Smooth muscle cell (in vitro differentiated cells): ENCODE results near the gene USP32. TPM values are rescaled to one million over a fixed set of nuclear protein-coding genes. Genes with fewer than 3 reads are reported as not detected.

Experiments used
- DNase-seq: peaks from one replicate; lab custom pipeline; 2025; ENCODE audit not compliant: unreplicated experiment; lab: John Stamatoyannopoulos, UW
- H2AFZ ChIP-seq: fragments of 200-600 bp; sonication (generic); 2 replicates; pipeline ENCODE4 v1.6.0; 2016; ENCODE audit warnings: antibody characterized with exemption, low read depth, mild to moderate bottlenecking
- H3F3A ChIP-seq: fragments of 200-600 bp; sonication (generic); 2 replicates; pipeline ENCODE4 v1.6.0; 2017; ENCODE audit warnings: antibody characterized with exemption, low read depth
- H3K27ac ChIP-seq: fragments of 200-600 bp; sonication (generic); 2 replicates; pipeline ENCODE4 v1.5.1; 2016; ENCODE audit warnings: low read depth, mild to moderate bottlenecking
- H3K27me3 ChIP-seq: fragments of 200-600 bp; sonication (generic); 2 replicates; pipeline ENCODE4 v1.6.1; 2016; ENCODE audit warnings: low read depth, mild to moderate bottlenecking
- H3K36me3 ChIP-seq: fragments of 200-600 bp; sonication (generic); 2 replicates; pipeline ENCODE4 v1.5.1; 2016; ENCODE audit warnings: low read depth
- H3K4me1 ChIP-seq: fragments of 200-600 bp; sonication (generic); 2 replicates; pipeline ENCODE4 v1.5.1; 2016; ENCODE audit warnings: low read depth
- H3K4me2 ChIP-seq: fragments of 200-600 bp; sonication (generic); 2 replicates; pipeline ENCODE4 v1.6.0; 2016; ENCODE audit warnings: mild to moderate bottlenecking
- H3K4me3 ChIP-seq: fragments of 200-600 bp; sonication (generic); 2 replicates; pipeline ENCODE4 v1.5.1; 2016; ENCODE audit warnings: mild to moderate bottlenecking
- H3K79me2 ChIP-seq: fragments of 200-600 bp; sonication (generic); 2 replicates; pipeline ENCODE4 v1.6.0; 2016; ENCODE audit warnings: low read depth, mild to moderate bottlenecking
- H3K9ac ChIP-seq: fragments of 200-600 bp; sonication (generic); 2 replicates; pipeline ENCODE4 v1.6.0; 2016; ENCODE audit warnings: low read depth
- H3K9me3 ChIP-seq: fragments of 200-600 bp; sonication (generic); replicated peaks from 2 replicates; pipeline ENCODE4 v1.5.1; 2016; ENCODE audit warnings: low read depth
- H4K20me1 ChIP-seq: fragments of 200-600 bp; sonication (generic); 2 replicates; pipeline ENCODE4 v1.6.0; 2016; ENCODE audit warnings: low read depth
- WGBS: methylation state at CpG from one replicate; pipeline ENCODE4 v1.1.7; 2016; ENCODE audit warnings: low lambda C conversion rate; 5-methylcytosine and 5-hydroxymethylcytosine counted together
- polyA plus RNA-seq: library from polyadenylated mRNA; unstranded; fragments of >200 nt; fragmentation: Nextera tagmentation; extraction: Ambion mirVana; gene quantifications from 2 replicates; pipeline ENCODE4 v1.2.1, GENCODE V29; 2016
- total RNA-seq: library from RNA; depleted of rRNA; stranded (reverse); fragments of >200 nt; gene quantifications from 2 replicates; pipeline ENCODE4 v1.2.3, GENCODE V29; 2014
- TF ChIP-seq, protein P1 (sequence below): fragments of 200-600 bp; sonication (generic); IDR thresholded peaks from 2 replicates; pipeline ENCODE4 v1.5.1; 2017; ENCODE audit warnings: borderline replicate concordance, mild to moderate bottlenecking, antibody characterized with exemption; ENCODE audit not compliant: insufficient read depth, poor library complexity, severe bottlenecking

USP32 gene
- total and polyA plus RNA-seq, 2 experiments from 2014 or later, result 10.5 to 21.7 TPM

DNA sequence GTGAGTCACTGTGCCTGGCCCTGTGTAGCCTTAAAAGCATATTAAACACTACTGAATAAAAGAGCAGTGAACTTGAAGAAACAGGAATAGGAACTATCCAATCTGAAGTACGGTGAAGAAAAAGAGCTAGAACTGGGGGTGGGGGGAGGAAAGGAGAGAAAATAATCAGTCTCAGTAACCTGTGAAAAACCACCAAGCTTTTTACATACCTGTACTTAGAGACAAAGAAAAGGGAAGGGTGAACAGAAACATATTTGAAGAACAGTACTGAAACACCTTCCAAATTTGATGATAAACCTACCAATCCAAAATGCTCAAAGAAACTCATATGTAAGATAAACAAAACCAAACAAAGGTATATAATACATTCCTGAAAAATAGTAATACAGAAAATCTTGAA, 77.5 kb downstream of the USP32 start:
- Histone ChIP-seq H4K20me1 (peaks cover 87% of the 10 kb centered on the region), H3K4me1 (peaks cover 6% of the 10 kb centered on the region), H3K4me3 (no peak overlapping the region), H3K36me3 (no peaks in the 10 kb centered on the region), H3F3A (no peaks in the 10 kb centered on the region), H3K79me2 (peaks cover 14% of the 10 kb centered on the region), H3K9me3 (no peaks in the 10 kb centered on the region), H3K27me3 (no peaks in the 10 kb centered on the region), H2AFZ (no peak overlapping the region), H3K9ac (no peak overlapping the region), H3K4me2 (no peak overlapping the region), H3K27ac (no peak overlapping the region)
- TF ChIP-seq, protein P1, sequence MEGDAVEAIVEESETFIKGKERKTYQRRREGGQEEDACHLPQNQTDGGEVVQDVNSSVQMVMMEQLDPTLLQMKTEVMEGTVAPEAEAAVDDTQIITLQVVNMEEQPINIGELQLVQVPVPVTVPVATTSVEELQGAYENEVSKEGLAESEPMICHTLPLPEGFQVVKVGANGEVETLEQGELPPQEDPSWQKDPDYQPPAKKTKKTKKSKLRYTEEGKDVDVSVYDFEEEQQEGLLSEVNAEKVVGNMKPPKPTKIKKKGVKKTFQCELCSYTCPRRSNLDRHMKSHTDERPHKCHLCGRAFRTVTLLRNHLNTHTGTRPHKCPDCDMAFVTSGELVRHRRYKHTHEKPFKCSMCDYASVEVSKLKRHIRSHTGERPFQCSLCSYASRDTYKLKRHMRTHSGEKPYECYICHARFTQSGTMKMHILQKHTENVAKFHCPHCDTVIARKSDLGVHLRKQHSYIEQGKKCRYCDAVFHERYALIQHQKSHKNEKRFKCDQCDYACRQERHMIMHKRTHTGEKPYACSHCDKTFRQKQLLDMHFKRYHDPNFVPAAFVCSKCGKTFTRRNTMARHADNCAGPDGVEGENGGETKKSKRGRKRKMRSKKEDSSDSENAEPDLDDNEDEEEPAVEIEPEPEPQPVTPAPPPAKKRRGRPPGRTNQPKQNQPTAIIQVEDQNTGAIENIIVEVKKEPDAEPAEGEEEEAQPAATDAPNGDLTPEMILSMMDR, result no peak
- 92% methylated on average over 1 of the region's 1 CpG for WGBS
- no peak for DNase-seq

GRCh38 chr17:60311936-60312335, 80.0 kb downstream of the USP32 start:
- H3K79me2 ChIP-seq, result peaks cover 13% of the 10 kb centered on the region
- H3K9me3 ChIP-seq, result no peaks in the 10 kb centered on the region
- H3K27ac ChIP-seq, result peak overlapping the region; percentile 15
- 64% methylated on average over 2 of the region's 2 CpGs for WGBS
- peaks cover 88% of the 10 kb centered on the region for H4K20me1 ChIP-seq
- no peaks in the 10 kb centered on the region for H3F3A ChIP-seq
- H2AFZ ChIP-seq, result no peak overlapping the region
- H3K27me3 ChIP-seq, result no peaks in the 10 kb centered on the region
- H3K36me3 ChIP-seq, result no peaks in the 10 kb centered on the region
- H3K9ac ChIP-seq, result no peak overlapping the region
- H3K4me3 ChIP-seq, result no peak overlapping the region
- DNase-seq, result no peak
- TF ChIP-seq, protein P1, result no peak
- peaks cover 6% of the 10 kb centered on the region for H3K4me1 ChIP-seq
- H3K4me2 ChIP-seq, result no peak overlapping the region

DNA sequence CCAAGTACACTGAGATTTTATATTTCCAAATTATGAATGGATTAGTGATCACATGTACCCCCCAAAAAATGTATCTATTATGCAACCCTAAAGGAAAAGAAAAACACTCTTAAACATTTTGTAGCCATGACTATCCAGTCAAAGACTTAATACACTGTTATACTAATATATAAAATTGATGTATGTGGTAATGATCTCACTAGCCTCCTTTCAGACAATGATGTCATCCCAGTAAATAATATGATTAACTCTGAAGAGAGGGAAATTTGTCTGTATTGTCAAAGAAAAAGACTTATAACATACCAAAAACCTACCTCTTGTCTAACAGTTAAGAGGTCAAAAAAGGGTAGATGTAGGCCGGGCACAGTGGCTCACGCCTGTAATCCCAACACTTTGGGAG, 80.7 kb downstream of the USP32 start:
- Histone ChIP-seq H3K4me2 (no peak overlapping the region), H3K36me3 (no peaks in the 10 kb centered on the region), H3K79me2 (peaks cover 20% of the 10 kb centered on the region), H3K27ac (peak overlapping the region; percentile 15), H4K20me1 (peaks cover 88% of the 10 kb centered on the region), H3K27me3 (no peaks in the 10 kb centered on the region), H3F3A (no peaks in the 10 kb centered on the region), H3K4me1 (peaks cover 6% of the 10 kb centered on the region), H2AFZ (no peak overlapping the region), H3K9me3 (no peaks in the 10 kb centered on the region), H3K4me3 (no peak overlapping the region), H3K9ac (no peak overlapping the region)
- TF ChIP-seq, protein P1, result no peak
- DNase-seq, result no peak
- WGBS, result 98% methylated on average over 2 of the region's 2 CpGs

DNA sequence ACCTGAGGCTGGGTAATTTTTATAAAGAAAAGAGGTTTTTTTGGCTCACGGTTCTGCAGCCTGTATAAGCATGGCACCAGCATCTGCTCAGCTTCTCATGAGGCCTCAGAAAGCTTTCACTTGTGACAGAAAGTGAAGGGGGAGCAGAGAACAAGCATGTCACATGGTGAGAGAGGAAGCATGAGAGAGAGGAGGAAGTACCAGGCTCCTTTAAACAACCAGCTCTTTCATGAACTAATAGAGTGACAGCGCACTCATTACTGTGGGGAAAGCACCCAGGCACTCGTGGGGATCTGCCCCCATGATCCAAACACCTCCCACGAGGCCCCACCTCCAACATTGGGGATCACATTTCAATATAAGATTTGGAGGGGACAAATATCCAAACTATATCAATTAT, 86.8 kb downstream of the USP32 start:
- peaks cover 8% of the 10 kb centered on the region for H3K4me1 ChIP-seq
- DNase-seq, result no peak
- H3K27ac ChIP-seq, result no peak overlapping the region
- H3K9me3 ChIP-seq, result no peaks in the 10 kb centered on the region
- H3K4me3 ChIP-seq, result no peak overlapping the region
- H3K36me3 ChIP-seq, result no peaks in the 10 kb centered on the region
- no peaks in the 10 kb centered on the region for H3F3A ChIP-seq
- no peak overlapping the region for H2AFZ ChIP-seq
- no peak overlapping the region for H3K4me2 ChIP-seq
- peaks cover 87% of the 10 kb centered on the region for H4K20me1 ChIP-seq
- no peak overlapping the region for H3K9ac ChIP-seq
- H3K27me3 ChIP-seq, result no peaks in the 10 kb centered on the region
- H3K79me2 ChIP-seq, result peaks cover 46% of the 10 kb centered on the region
- 70% methylated on average over 4 of the region's 4 CpGs for WGBS
- TF ChIP-seq, protein P1, result no peak
